Measurements from ENCODE around the gene DACT3.

DACT3 gene

GRCh38 chr19:46661020-46661731, at the start of gene DACT3:
Gene DACT3, minus strand, starts transcription at chr19:46661182. Its CDS starts 118 bp downstream, at chr19:46661064.
- peak; percentile 100 for DNase-seq (ENCODE audit: low spot score)

- DNase-seq (ENCODE audit: low spot score) = no peak
These were observed 49.7 kb upstream of the DACT3 start for GRCh38 chr19:46710687-46711086.

- peak; percentile 80 for DNase-seq (ENCODE audit: low spot score)
These were observed 43.5 kb upstream of the DACT3 start for GRCh38 chr19:46704379-46705076.

- no peak for DNase-seq (ENCODE audit: low spot score)
These were observed 39.7 kb upstream of the DACT3 start for GRCh38 chr19:46700704-46701103.

GRCh38 chr19:46698395-46699321, 37.7 kb upstream of the DACT3 start:
- no peak for DNase-seq (ENCODE audit: low spot score)

- no peak for DNase-seq (ENCODE audit: low spot score)
These were observed 36.4 kb upstream of the DACT3 start for GRCh38 chr19:46697204-46697960.

- DNase-seq (ENCODE audit: low spot score) = no peak
These were observed 35.9 kb upstream of the DACT3 start for GRCh38 chr19:46696866-46697203.

GRCh38 chr19:46696052-46696451, 35.1 kb upstream of the DACT3 start:
- no peak for DNase-seq (ENCODE audit: low spot score)

- no peak for DNase-seq (ENCODE audit: low spot score)
These were observed 32.8 kb upstream of the DACT3 start for GRCh38 chr19:46693760-46694159.

GRCh38 chr19:46692918-46693722, 32.1 kb upstream of the DACT3 start:
- no peak for DNase-seq (ENCODE audit: low spot score)

- DNase-seq (ENCODE audit: low spot score) = no peak
These were observed 31.0 kb upstream of the DACT3 start for GRCh38 chr19:46691948-46692347.

- DNase-seq (ENCODE audit: low spot score) = no peak
These were observed 30.1 kb upstream of the DACT3 start for GRCh38 chr19:46691104-46691503.

- DNase-seq (ENCODE audit: low spot score) = no peak
These were observed 28.4 kb upstream of the DACT3 start for GRCh38 chr19:46689358-46689757.

GRCh38 chr19:46687438-46688145, 26.6 kb upstream of the DACT3 start:
- no peak for DNase-seq (ENCODE audit: low spot score)

GRCh38 chr19:46685189-46685588, 24.2 kb upstream of the DACT3 start:
- no peak for DNase-seq (ENCODE audit: low spot score)

GRCh38 chr19:46678110-46678732, 17.2 kb upstream of the DACT3 start:
- DNase-seq (ENCODE audit: low spot score) = peak; percentile 82

GRCh38 chr19:46674416-46675178, 13.6 kb upstream of the DACT3 start:
- DNase-seq (ENCODE audit: low spot score) = no peak

GRCh38 chr19:46670813-46671212, 9.8 kb upstream of the DACT3 start:
- no peak for DNase-seq (ENCODE audit: low spot score)

- DNase-seq (ENCODE audit: low spot score) = no peak
These were observed 7.7 kb upstream of the DACT3 start for GRCh38 chr19:46668662-46669061.
